ENCODE results near the gene SYNDIG1.

DNA sequence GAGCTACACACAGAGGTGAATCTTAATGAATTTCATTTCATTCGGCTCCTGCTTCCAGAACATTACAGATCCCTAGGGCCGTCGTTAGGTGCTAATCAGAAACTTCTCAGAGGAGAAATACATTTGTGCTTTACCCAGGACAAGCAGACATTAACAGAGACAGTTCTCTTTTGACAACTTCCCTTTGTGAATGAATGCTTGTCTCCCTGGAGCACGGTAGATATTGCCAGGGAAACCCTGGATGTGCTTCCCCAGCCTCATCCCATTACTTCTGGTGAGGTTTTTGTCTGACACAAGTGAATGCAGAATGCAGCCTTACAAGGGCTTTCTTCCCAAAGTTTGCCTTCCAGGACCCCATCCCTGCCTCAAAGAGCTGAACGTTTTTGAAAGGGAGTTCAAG is 105.4 kb downstream of the SYNDIG1 start:
- TF ChIP-seq, protein P1, sequence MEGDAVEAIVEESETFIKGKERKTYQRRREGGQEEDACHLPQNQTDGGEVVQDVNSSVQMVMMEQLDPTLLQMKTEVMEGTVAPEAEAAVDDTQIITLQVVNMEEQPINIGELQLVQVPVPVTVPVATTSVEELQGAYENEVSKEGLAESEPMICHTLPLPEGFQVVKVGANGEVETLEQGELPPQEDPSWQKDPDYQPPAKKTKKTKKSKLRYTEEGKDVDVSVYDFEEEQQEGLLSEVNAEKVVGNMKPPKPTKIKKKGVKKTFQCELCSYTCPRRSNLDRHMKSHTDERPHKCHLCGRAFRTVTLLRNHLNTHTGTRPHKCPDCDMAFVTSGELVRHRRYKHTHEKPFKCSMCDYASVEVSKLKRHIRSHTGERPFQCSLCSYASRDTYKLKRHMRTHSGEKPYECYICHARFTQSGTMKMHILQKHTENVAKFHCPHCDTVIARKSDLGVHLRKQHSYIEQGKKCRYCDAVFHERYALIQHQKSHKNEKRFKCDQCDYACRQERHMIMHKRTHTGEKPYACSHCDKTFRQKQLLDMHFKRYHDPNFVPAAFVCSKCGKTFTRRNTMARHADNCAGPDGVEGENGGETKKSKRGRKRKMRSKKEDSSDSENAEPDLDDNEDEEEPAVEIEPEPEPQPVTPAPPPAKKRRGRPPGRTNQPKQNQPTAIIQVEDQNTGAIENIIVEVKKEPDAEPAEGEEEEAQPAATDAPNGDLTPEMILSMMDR (IDR thresholded peaks at IDR 0.05): no peak
- no peak for TF ChIP-seq POLR2A (IDR thresholded peaks at IDR 0.05)
